ENCODE measurements around the gene INPP4B. TPM values are rescaled to one million over a fixed set of nuclear protein-coding genes. Genes with fewer than 3 reads are reported as not detected.

INPP4B gene
- total and polyA plus RNA-seq, 2 donors from 2014 or later: 2.6 to 18.9 TPM

DNA sequence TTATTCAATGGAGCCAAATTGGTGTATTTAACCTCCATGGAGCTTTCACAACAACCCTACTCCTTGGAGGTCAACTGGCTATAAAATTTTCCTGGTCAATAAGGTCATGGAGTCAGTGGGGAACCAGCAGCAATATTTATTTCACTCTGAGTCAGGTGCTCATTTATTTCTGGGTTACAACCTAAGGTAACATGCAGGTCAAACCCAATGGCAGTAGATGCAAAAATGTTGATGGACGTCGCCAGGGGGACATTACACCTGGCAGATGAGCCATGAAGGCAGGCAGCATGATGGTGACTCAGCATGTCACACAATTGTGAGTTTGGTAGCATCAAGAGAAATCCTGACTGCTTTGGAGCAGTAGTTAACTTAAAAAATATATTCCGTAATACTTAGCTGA, 695.6 kb downstream of the INPP4B start:
- H3K4me3 ChIP-seq (ENCODE audit: low read length in 3 of 3): no peak overlapping the region

DNA sequence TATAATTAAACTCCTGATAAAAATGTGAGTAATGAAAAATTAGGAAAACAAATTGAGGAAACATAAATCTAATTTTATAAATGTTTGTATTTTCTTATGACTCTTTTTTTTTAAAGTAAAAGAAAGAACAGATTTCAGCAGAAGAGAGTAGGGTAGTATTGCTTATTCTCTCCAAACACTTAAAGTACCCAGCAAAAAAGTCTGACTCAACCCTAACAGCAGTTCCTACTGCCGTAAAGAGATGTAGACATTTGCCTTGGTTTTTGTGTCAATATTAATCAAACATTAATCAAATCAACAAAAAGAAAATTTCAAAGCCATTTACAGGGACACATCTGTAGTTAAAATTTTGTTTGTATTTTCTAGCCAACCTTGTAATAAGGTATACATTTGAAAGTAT, 701.3 kb downstream of the INPP4B start:
- no peaks in the 10 kb centered on the region for H3K9me3 ChIP-seq (ENCODE audit: control insufficient read depth in 2 of 3, insufficient read depth in 1 of 3, low read length in 3 of 3)
- no peaks in the 10 kb centered on the region for H3K27me3 ChIP-seq (ENCODE audit: control insufficient read depth, insufficient read depth, low read length)
- no peaks in the 10 kb centered on the region for H3K36me3 ChIP-seq (ENCODE audit: control insufficient read depth in 2 of 3, insufficient read depth in 3 of 3, low read length in 3 of 3)
- DNase-seq: no peak
- no peaks in the 10 kb centered on the region for H3K4me1 ChIP-seq (ENCODE audit: control insufficient read depth in 2 of 3, insufficient read depth in 2 of 3, low read depth in 1 of 3, low read length in 3 of 3)
- H3K9ac ChIP-seq (ENCODE audit: low read length in 3 of 3): no peak overlapping the region
- TF ChIP-seq, protein P1, sequence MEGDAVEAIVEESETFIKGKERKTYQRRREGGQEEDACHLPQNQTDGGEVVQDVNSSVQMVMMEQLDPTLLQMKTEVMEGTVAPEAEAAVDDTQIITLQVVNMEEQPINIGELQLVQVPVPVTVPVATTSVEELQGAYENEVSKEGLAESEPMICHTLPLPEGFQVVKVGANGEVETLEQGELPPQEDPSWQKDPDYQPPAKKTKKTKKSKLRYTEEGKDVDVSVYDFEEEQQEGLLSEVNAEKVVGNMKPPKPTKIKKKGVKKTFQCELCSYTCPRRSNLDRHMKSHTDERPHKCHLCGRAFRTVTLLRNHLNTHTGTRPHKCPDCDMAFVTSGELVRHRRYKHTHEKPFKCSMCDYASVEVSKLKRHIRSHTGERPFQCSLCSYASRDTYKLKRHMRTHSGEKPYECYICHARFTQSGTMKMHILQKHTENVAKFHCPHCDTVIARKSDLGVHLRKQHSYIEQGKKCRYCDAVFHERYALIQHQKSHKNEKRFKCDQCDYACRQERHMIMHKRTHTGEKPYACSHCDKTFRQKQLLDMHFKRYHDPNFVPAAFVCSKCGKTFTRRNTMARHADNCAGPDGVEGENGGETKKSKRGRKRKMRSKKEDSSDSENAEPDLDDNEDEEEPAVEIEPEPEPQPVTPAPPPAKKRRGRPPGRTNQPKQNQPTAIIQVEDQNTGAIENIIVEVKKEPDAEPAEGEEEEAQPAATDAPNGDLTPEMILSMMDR (IDR thresholded peaks at IDR 0.05; ENCODE audit: borderline replicate concordance, extremely low read depth, insufficient read depth): no peak
- H3K4me3 ChIP-seq (ENCODE audit: low read length in 3 of 3): no peak overlapping the region
- FAIRE-seq: no peak
- intact Hi-C loops (cut with DNase I): no loop called here
- H3K27ac ChIP-seq (ENCODE audit: low read depth in 2 of 2, low read length in 2 of 2): no peak overlapping the region

More for the DNA sequence above, 695.6 kb downstream of the INPP4B start:
- FAIRE-seq (no peak), DNase-seq (no peak)
- TF ChIP-seq, protein P1 (IDR thresholded peaks at IDR 0.05; ENCODE audit: borderline replicate concordance, extremely low read depth, insufficient read depth): no peak
- intact Hi-C loops (cut with DNase I): no loop called here
- Histone ChIP-seq H3K9ac (ENCODE audit: low read length in 3 of 3) (no peak overlapping the region), H3K36me3 (ENCODE audit: control insufficient read depth in 2 of 3, insufficient read depth in 3 of 3, low read length in 3 of 3) (no peaks in the 10 kb centered on the region), H3K27me3 (ENCODE audit: control insufficient read depth, insufficient read depth, low read length) (no peaks in the 10 kb centered on the region), H3K4me1 (ENCODE audit: control insufficient read depth in 2 of 3, insufficient read depth in 2 of 3, low read depth in 1 of 3, low read length in 3 of 3) (peaks cover 0 to 4% (median 2%) of the 10 kb centered on the region in 3 donors), H3K9me3 (ENCODE audit: control insufficient read depth in 2 of 3, insufficient read depth in 1 of 3, low read length in 3 of 3) (no peaks in the 10 kb centered on the region), H3K27ac (ENCODE audit: low read depth in 2 of 2, low read length in 2 of 2) (peak overlapping the region in 1 of 2 donors; percentile 44)

DNA sequence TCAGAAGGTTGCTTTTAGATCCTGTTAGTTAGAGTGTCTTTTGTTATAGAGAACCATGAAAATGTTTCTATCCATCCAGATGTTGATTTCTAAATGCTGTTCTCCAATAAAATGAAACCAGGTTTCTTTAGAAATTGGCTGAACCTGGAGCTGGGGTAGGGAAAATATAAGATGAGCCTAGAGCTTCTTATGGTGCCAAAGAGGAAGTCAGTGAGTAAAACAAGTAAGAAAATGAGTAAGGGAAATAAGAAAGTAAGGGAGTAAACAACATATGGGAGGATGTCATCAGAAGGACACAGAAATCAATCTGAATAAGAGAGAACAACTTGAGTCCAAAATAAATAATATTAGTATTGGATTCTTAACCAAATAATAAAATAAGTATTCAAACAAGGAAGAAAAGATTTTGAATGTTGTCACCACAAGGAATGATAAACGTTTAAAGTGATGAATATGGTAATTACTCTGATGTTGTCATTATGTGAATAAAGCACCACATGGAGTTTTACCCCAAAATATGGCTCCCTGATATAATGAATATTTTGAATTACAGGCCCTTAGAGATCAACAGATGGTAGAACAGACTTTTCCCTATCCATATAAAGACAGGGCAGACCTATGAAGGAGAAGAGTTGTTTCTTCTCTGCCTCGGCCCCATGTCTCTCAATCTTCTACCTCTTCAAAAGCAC, 703.6 kb downstream of the INPP4B start:
- no peak overlapping the region for H3K4me3 ChIP-seq (ENCODE audit: low read length in 3 of 3)
- intact Hi-C loops (cut with DNase I): no loop called here
- FAIRE-seq: no peak
- TF ChIP-seq, protein P1 (IDR thresholded peaks at IDR 0.05; ENCODE audit: borderline replicate concordance, extremely low read depth, insufficient read depth): no peak
- no peaks in the 10 kb centered on the region for H3K4me1 ChIP-seq (ENCODE audit: control insufficient read depth in 2 of 3, insufficient read depth in 2 of 3, low read depth in 1 of 3, low read length in 3 of 3)
- H3K27me3 ChIP-seq (ENCODE audit: control insufficient read depth, insufficient read depth, low read length): no peaks in the 10 kb centered on the region
- no peaks in the 10 kb centered on the region for H3K36me3 ChIP-seq (ENCODE audit: control insufficient read depth in 2 of 3, insufficient read depth in 3 of 3, low read length in 3 of 3)
- H3K9ac ChIP-seq (ENCODE audit: low read length in 3 of 3): no peak overlapping the region
- H3K9me3 ChIP-seq (ENCODE audit: control insufficient read depth in 2 of 3, insufficient read depth in 1 of 3, low read length in 3 of 3): no peaks in the 10 kb centered on the region
- H3K27ac ChIP-seq (ENCODE audit: low read depth in 2 of 2, low read length in 2 of 2): no peak overlapping the region
- no peak for DNase-seq
